Middle frontal gyrus (tissue), 1 donor: Measurements from ENCODE around the gene NDUFS2.

Source experiments
- DNase-seq: peaks from one replicate; pipeline ENCODE4 v3.0.0-alpha.2; 2015; ENCODE audit warnings: low spot score; ENCODE audit errors: extremely low spot score

NDUFS2 gene

DNA sequence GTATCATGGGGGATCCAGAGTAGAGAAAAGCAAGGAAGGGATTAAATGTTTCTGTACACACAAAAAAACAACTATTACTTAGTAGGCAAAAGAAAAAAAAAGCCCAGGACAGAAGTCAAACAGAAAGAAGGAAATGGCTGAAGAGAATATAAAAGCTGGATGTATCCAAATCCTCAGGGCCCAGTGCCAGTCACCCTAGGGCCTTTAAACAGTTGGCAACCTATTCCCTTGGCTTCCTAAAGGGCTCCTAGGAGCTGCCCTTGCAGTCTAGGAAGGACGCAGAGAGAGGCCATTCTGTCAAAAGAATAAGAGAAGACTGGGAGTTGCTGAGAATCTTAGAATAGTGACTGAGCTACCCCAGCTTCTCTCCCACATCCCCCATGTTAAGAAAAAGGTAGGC lies 29.8 kb upstream of the NDUFS2 start:
- DNase-seq = no peak

DNA sequence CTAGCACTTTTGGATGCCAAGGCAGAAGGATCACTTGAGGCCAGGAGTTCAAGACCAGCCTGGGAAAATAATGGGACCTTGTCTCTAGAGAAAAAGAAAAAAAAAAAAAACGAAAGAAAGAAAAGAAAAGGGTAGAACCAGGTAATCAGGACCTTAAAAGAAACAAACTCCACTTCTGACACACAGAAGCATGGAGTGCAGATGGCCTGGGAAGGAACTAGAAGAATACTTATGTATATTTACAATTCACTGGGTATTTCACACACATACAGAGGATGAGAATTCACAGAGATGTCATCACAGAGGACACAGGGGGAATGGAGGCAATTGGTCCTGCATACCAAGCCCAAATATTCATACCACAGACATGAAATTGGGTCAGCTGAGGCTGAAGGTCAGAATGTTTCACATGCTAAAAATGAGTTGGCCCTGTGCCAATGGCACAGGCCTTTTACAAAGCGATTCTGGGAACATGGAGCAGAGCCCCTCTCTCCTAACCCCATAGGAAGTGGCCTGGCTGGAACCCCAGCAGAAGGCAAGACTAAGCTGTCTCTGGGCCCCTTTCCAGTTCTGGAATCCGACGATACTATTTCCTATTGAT lies 29.3 kb upstream of the NDUFS2 start:
- DNase-seq = no peak

DNA sequence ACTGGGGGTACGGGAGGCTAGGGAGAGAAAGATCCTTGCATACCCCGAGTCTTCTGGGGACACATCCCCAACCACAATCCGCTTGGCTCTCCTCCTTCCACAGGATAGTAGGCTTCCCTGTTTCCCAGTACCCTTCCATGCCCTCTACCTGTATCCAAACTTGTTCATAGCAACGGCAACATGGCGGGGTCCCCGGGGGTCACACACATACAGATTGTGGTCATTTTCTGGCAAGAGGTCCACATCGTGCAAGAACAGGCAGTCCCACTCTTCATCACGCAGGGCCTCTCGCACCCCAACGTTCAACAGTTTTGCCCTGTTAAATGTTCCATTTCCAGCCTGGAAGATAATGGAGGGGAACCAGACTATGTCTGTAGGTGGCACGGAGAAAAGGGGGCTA lies 28.5 kb upstream of the NDUFS2 start:
- no peak for DNase-seq

DNA sequence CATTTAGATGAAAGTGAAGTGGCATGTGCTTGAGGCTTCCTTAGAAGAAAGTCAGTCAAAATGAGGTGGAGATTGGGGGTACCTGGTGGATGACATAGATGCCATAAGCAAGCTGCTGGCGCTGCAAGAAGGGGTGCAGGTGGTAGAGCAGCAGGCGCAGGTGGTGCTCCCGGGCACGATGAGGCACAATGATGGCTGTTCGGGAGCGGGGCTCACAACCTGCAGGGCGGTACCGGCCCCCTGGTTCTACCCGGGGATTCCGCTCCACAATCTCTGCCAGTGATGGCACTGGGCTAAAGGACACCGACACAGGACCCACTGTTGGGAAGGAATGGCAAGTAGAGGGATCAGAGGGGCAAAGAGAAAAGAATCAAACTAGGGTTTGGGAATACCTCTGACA lies 27.3 kb upstream of the NDUFS2 start:
- no peak for DNase-seq

DNA sequence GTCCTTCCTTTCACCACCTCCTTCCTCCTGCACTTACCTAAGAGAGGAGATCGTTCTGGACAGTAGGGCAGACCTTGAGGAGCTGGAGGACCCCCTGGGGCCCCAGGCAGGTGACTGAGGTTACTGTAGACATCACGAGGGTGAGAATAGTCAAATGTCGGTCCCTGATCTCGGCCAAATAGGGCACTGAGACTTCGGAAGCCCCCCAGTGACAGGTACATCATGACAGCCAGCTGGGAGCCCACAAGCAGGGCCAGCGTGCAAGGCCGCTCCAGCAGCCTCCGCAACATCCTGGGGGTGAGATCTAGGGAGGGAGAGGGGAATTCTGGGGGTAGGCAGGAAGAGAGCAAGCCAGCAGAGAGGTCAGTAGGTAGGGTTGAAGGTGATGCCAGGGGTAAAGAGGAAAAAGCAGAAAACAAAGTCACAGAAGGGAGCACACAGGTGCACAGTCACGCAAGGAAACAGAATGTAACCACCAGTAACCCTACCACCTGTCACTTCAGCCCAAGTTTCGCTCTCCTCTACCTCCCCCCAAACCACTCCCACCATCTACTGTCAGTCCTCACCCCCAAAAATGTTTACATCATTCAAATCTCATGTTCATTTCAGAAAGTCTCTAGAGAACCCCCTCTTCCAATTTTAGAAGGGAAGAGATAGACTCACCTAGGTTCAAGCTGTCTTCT lies 26.3 kb upstream of the NDUFS2 start:
- no peak for DNase-seq

DNA sequence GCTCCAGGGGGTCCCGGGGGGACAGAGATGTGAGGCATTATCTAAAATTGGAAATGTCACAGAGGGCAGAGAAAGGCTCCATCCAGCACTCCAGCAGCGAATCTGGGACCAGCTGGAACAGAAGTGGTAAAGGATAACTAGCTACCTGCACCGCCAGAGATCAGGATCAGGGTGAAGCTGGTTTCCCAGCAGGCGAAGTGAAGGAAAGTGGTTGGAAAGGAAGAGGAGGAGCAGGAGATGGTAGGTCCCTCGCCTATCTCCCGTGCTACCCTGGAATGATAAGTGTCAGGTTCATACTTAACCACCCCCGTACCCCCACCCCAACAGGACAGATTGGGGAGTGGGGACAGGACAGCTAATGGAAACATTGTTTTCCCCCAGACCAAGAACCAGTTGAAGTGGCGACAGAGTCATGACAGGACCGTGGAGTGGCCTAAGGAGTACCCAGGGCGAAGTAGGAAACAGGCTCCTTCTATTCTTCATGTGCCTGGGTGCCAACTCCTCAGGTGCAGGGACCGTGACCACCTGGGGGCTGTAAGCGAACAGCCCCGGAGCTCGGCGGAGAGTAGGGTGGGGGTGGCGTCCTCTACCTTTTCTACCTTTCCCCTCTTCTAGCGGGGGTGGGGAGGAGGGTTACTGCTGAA lies 25.6 kb upstream of the NDUFS2 start:
- no peak for DNase-seq

DNA sequence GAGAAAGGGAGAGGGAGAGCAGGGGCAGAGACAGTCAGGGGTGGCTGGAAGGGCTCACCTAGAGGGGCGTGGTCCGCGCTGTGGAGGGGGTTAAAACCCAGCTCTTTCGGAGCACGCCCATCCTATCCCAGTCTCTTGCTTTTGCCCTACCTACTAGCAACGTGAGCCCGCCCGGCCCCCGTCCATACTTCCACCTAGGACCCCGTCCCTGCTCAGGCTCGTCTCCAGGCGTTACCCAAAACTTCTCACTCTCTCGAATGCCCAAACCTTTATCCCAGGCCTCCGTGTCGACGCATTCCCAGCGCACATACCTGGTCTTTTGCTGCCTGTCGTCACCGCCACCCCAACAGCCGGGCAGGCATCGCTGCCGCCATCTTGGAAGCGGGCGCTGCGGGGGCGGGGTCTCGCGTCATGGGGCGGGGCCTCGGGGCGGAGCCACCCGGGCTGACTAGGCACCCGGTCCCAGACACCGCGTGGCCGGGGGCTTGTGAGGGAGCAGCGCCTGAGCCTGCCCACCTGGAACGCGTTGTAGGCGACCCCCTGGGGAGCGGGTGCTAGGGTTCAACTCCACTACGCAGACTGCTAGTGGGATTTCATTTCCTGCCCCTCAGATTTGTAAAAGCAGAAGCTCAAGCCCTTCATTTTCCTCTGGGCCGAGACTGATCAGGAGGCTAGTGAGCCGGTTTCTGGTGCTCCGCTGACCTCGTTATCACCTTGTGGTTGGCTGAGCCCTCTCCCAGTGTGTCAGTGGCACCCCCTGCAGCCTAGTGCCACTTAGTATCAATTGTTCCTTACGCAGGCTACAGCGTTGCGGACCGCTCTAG lies 24.8 kb upstream of the NDUFS2 start, which contains the start of gene B4GALT3:
Gene B4GALT3 (minus strand): TSS at position 396 of the 824 bp plus-strand sequence. CDS start 1,447 bp downstream, outside the sequence.
- DNase-seq = peak; percentile 70

DNA sequence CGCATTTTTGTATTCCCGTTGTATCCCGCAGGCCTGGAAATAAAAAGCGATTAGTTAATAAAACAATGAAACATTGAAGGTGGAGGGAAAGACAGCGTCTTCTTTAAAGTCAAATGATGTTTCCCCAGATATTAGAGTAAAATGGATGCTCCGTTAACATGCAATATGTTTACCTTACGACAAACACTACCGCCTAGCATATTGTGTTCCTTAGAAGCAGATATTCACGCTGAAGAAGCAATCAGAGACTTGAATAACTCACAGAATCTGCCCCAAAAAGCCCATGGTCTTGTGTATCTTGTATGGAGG lies 24.3 kb upstream of the NDUFS2 start:
- DNase-seq = no peak

DNA sequence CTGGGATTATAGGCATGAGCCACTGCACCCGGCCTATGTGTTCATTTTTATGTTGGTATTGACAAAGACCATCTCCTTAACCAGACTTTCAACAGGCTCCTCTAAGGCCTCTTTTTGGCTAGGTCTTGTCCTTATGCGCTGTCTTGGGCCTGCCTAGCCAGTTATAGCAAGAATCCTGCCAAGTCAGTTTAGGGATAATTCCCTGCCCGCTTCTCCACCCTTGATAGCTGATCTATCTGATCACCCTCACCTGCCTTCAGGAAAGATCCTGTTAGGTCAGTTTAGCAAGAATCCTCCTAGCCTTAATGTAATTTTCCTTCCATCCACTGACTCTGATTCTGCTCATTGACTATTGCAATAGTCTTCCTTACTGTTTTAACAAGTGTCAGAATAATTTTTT lies 22.5 kb upstream of the NDUFS2 start:
- no peak for DNase-seq

DNA sequence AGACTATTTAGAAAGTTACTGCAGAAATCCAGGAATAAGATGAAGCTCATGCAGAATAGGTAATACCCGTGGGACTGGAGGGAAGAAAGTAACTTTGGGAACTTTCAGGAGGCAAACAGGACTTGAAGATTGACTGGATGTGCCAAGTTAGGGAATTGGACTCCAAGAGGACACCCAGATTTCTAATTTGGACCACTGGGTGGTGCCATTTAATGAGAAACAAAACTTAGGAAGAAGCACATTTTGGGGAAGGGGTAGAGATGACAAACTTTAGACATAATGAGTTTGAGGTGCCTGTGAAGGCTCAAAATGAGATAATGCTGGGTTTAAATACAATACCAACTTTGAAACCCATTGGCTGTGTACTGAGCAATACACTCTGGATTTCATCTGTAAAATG lies 21.5 kb upstream of the NDUFS2 start:
- no peak for DNase-seq

DNA sequence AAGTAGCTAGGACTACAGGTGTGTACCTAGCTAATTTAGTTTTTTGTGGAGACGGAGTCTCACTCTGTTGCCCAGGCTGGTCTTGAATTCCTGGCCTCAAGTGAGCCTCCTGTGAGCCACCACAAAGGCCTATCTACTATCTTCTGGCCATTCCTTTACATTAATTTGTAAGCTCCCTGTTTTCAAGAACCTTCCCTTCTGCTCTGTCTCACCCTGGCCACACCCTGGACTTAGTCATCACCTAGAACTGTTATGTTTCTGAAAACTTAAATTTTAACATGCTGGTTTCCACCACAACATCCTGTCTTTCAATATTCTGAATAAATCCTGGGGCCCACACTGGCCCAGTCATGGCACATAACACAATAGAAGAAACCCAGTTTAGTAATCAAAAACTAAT lies 20.0 kb upstream of the NDUFS2 start:
- no peak for DNase-seq

DNA sequence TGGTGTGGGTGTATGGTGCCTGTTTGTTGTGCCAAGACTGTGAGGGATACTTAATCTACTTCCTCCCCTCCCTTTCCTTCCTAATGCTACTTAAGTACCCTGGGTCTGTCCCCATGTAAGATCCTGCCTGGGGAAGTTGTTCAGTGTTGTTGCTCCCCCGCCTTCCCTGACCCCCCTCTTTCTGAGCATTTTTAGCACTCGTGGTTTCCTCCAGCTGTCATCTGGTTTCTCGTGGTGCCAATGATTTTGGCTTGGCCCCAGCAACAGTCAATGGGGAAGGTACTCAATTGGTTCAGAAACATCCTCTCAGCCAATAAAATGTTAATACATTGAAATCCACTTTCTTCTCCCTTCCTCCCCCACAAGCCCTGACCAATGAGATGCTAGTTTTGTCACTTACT lies 16.9 kb upstream of the NDUFS2 start:
- peak; percentile 76 for DNase-seq

DNA sequence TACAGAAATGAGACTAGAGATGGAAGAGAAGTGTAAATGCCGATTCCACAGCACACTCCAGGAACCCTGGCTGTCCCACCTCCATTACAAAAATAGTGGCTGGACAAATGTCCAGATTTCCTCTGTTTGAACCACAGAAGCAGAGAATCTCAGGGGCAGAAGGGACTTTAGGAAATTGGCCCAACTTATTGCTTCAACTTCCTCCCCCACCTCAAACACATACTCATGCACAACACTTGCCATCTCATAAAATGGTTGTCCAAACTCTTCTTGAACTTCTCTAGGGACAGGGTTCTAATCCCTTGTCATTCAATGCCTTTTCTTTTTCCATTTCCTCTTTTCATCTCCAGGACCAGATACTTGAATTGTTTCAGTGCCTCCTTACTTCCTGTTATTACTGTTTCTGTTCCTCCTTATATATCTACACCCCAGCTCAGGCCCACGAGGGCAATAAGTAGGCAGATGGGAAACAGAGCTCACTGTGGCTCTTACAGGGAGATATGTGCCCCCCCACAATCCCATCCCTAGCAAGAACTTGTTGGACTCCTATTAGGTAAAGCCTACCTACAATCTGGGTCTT lies 16.3 kb upstream of the NDUFS2 start:
- no peak for DNase-seq

DNA sequence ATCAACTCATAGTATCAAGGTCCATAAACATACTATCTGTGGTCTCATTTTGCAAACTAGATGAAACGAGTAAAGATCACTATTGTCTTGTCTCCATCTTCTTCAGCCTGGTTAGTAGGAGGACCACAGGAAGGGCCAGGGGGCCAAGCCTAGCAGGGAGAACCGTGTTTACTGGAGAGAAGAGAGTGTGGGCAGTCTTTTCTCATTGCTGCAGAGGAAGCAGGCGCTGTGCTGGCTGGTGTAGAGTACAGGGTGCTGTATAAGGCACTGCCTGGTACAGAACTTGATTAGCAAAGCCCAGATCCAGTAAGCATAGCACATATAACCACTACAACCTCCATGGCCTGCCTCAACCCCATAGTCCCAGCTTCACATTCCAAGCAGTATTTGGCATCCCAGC lies 14.9 kb upstream of the NDUFS2 start:
- no peak for DNase-seq

DNA sequence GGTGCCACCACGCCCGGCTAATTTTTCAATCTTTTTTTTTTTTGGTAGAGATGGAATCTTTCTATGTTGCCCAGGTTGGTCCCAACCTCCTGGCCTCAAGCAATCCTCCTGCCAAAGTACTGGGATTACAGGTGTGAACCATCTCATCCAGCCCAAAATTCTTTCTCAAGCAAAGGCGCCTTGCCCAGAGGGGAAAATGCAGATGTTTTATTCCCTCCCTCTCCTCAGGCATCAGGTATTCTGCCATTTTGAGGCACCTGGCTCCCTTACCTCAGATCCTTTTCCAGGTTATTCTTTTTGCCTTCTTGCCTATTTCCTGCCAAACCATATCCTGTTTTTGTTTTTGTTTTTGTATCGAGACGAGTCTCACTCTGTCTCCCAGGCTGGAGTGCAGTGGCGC lies 13.8 kb upstream of the NDUFS2 start:
- DNase-seq = no peak

DNA sequence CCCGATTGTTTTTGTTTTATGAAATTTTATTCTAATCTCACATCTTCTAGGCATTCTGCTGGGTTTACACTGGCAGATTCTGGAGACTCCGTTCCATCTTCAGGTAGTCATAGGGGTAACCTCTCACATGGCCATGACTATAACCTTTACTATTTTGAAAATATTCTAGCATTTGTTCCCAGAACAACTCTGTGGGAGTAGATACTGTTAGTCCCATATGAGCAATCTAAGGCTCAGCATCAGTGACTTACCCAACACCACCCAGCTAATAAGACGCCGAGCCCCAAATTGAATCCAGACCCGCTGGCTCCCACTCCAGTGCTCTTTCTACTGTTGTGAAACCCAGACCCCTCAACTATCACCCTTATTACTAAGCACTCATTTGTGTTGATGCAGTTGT lies 13.1 kb upstream of the NDUFS2 start:
- no peak for DNase-seq

DNA sequence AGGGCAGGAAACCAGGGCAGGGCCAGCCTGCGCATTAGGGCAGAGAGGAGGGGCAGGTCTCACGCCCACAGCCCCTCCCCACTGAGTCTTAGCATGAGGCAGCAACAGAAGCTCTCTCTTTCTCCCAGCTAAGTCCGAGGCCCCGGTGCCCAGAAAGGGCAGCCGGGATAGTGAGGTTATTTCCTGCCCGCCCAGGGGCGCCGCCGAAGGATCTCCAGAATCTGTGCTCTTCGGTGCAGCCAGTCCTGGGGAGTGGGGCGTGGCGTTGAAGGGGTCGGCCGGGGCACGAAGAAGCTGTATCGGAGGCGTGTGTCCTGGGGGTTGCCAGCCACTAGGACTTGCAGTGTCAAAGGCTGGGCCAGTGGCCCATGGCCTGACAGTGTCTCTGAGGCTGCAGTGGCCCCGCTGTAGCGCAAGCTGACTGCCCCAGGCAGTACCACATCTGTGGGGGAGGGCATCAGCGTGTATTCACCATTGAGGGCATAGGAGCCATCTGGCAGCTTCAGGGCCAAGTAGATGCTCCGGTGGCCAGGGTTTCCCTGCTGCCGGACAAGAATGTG lies 11.1 kb upstream of the NDUFS2 start:
- no peak for DNase-seq

DNA sequence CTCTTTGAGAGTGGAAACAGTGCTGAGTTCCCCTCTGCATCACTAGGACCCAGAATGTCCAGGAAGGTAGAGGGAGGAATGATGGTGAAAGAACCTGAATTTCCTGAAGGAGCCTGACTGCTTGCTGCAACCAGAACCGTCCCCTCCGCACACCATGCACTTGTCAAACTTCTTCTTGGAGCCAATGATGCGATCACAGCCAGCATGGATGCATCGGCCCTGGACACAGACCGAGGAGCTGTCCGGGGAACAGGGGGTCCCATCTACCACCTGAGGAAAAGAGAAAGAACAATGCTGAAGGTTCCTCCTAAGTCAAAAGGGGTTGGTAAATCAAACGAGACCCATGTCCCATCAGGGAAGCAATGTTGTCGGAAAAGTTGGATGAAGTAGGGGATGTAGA lies 10.2 kb upstream of the NDUFS2 start:
- DNase-seq = no peak

DNA sequence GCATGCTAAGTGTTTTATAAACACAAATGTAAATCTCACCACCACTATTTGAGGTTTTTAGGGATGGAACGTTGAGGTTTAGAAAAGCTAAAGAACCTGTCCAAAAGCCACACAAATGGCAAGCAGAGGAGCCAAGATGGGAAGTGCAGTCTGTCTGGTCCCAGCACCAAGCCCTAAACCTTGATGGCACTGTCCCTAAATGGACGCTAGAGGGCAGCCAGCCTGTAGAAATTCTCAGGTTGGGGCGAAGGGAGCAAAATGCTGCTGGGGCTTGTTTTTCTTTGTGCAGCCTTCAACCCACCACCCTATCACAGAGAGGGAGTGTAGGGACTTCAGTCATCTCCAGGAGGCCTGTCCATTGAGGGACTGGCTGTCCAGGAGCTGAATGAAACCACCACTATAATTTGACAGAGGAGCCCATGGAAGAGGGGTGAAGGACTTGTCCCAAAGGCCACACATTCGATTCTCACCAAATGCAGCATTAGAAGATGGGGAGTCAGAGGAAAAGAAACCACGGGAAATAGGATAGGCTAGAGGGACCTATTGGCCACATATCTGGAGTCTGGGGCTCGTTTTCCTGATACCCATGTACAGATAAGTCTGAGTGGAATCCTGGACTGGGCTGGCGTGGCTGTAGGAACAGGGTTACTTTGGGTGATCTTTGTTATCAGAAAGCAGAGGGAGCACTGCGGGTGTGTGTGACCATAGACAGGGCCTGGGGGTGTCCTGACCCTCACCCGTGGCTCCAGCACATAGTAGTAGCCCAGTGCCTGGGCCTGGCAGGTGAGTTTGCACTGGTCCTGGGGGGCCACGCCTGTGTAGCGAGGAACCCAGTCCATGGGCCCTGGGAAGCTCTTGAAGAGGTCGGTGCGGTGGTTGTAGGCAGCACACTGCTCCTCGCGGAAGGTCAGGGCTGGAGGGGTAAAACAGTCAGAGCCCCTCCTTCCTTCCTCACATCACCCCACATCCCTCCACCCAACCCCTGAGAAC lies 9.4 kb upstream of the NDUFS2 start:
- DNase-seq = peak; percentile 66

DNA sequence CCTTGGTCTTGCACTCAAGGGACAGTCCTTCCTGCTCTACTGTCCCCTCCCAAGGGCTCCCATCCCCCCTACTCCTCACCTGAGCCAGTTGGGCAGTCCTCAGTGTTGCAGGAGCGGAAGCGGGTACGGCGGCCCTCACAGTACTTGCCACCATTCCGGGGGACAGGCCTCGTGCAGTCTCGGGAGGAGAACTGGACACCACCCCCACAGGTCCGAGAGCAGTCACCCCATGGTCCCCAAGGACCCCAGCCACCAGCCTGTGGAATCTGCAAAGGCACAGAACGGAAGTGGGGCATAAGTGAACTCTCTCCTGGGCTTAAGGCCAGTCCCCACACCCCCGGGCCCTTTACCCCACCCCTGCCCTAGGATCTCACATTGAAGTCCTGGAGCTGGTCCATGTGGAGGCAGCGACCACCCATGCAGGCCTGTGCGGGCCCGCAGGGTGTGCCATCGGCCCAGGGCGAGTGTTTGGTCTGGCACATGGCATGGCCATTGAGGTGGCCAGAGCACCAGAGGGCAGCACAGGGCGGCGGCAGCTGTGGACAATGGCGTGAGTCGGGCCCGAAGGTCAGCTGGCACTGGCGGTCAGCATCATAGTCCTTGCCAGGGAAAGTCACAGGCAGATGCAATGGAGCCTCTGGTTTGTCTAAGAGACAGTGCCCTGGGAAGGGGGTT lies 8.5 kb upstream of the NDUFS2 start:
- peak; percentile 69 for DNase-seq
